Muscle of arm (tissue), 12 donors: ENCODE measurements around the gene ABO. TPM values are rescaled to one million over a fixed set of nuclear protein-coding genes. Genes with fewer than 3 reads are reported as not detected.
"Not testable (repeated sequence)": the region's sequence is repeated elsewhere in the genome, so short reads cannot be mapped to it uniquely, and the experiment has no call there.

Source experiments
- DNase-seq: peaks from one replicate; pipeline ENCODE4 v3.0.0-alpha.2; 2013
- polyA plus RNA-seq, 12 donors: library from polyadenylated mRNA; unstranded; fragments of 120-200 nt; gene quantifications; one replicate each; pipeline ENCODE4 v1.2.1, GENCODE V29; 2013; ENCODE audit not compliant: insufficient read length in 12 of 12

Gene ABO
- polyA plus RNA-seq, 12 donors: 0.57 to 28.3 (median 2.6) TPM; not detected in 1

GRCh38 chr9:133226219-133227171, 48.5 kb downstream of the ABO start:
- DNase-seq: no peak

GRCh38 chr9:133225171-133226011, 49.6 kb downstream of the ABO start:
- DNase-seq: no peak

GRCh38 chr9:133224762-133225161, 50.2 kb downstream of the ABO start:
- DNase-seq: no peak

- not testable (repeated sequence) for DNase-seq
Observed at GRCh38 chr9:133223159-133223756, 51.7 kb downstream of the ABO start.

- not testable (repeated sequence) for DNase-seq
Observed at GRCh38 chr9:133221994-133222393, 53.0 kb downstream of the ABO start.

- no peak for DNase-seq
Observed at GRCh38 chr9:133221177-133221809, 53.7 kb downstream of the ABO start.

GRCh38 chr9:133218049-133218975, 56.7 kb downstream of the ABO start:
- DNase-seq: not testable (repeated sequence)

GRCh38 chr9:133217333-133217988, 57.5 kb downstream of the ABO start:
- not testable (repeated sequence) for DNase-seq

GRCh38 chr9:133214276-133214675, 60.7 kb downstream of the ABO start:
- not testable (repeated sequence) for DNase-seq

- DNase-seq: no peak
Observed at GRCh38 chr9:133210609-133211008, 64.4 kb downstream of the ABO start.

- no peak for DNase-seq
Observed at GRCh38 chr9:133210202-133210532, 64.8 kb downstream of the ABO start.

GRCh38 chr9:133209327-133210201, 65.4 kb downstream of the ABO start:
- not testable (repeated sequence) for DNase-seq

- not testable (repeated sequence) for DNase-seq
Observed at GRCh38 chr9:133208880-133209300, 66.1 kb downstream of the ABO start, which contains the start of gene OBP2B. TSS of gene OBP2B (minus strand) at chr9:133209250. CDS start at chr9:133209199, 51 bp downstream.

GRCh38 chr9:133208171-133208879, 66.7 kb downstream of the ABO start:
- not testable (repeated sequence) for DNase-seq

GRCh38 chr9:133207540-133208170, 67.3 kb downstream of the ABO start:
- DNase-seq: no peak

- no peak for DNase-seq
Observed at GRCh38 chr9:133207021-133207531, 67.9 kb downstream of the ABO start.
